ENCODE results near the gene PPIH.

DNA sequence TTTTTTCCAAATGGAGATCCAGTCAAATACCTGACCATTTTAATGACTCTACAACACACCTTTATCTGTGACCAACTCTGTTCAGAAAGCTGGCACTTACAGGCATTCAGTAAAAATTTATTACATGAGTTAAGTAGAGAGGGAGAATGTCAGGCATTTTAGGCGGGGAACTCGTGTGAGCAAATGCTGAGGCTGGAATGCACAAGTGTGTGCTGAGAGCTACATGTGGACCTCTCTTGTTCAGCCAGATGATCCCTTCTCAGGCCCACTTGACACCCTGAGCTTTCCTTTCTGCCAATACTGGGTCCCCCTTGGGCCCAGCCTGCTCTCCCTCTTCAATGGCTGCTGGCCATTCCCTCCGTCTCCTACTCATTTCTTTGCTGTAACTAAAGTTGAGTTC, 11.7 kb downstream of the PPIH start:
- TF ChIP-seq ZFX (IDR thresholded peaks at IDR 0.05): no peak
- TF ChIP-seq, protein P1, sequence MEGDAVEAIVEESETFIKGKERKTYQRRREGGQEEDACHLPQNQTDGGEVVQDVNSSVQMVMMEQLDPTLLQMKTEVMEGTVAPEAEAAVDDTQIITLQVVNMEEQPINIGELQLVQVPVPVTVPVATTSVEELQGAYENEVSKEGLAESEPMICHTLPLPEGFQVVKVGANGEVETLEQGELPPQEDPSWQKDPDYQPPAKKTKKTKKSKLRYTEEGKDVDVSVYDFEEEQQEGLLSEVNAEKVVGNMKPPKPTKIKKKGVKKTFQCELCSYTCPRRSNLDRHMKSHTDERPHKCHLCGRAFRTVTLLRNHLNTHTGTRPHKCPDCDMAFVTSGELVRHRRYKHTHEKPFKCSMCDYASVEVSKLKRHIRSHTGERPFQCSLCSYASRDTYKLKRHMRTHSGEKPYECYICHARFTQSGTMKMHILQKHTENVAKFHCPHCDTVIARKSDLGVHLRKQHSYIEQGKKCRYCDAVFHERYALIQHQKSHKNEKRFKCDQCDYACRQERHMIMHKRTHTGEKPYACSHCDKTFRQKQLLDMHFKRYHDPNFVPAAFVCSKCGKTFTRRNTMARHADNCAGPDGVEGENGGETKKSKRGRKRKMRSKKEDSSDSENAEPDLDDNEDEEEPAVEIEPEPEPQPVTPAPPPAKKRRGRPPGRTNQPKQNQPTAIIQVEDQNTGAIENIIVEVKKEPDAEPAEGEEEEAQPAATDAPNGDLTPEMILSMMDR (conservative IDR thresholded peaks at IDR 0.05): no peak

All from C4-2B (cell line).